ENCODE results near the gene RUFY3.
"Not testable (repeated sequence)": the region's sequence is repeated elsewhere in the genome, so short reads cannot be mapped to it uniquely, and the experiment has no call there.

RUFY3 gene

GRCh38 chr4:70706044-70706461 lies 15.7 kb upstream of the RUFY3 start:
- DNase-seq (ENCODE audit: low spot score): no peak

DNA sequence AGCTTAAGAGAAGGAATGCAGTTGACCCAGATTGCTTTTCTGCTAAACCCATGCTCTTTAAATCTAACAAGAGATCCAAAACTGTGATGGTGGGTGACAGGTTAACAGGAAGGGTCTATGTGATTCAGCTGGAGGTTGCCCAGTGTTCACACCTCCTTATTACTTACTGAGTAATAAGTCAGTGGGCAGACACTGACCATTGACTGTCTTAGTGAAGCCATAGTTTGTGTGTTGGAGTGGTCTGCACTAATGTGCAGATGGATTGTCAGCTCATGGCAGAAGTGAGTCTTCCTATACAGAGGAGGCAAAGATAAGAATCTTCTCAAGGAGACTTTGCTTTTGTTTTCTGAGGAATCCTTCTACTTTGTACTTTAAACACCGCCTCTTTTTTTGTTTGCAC lies 15.2 kb upstream of the RUFY3 start:
- DNase-seq (ENCODE audit: low spot score): no peak

- DNase-seq (ENCODE audit: low spot score): no peak
Observed at GRCh38 chr4:70709611-70710205, 12.1 kb upstream of the RUFY3 start.

GRCh38 chr4:70711599-70711998 lies 10.2 kb upstream of the RUFY3 start:
- no peak for DNase-seq (ENCODE audit: low spot score)

DNA sequence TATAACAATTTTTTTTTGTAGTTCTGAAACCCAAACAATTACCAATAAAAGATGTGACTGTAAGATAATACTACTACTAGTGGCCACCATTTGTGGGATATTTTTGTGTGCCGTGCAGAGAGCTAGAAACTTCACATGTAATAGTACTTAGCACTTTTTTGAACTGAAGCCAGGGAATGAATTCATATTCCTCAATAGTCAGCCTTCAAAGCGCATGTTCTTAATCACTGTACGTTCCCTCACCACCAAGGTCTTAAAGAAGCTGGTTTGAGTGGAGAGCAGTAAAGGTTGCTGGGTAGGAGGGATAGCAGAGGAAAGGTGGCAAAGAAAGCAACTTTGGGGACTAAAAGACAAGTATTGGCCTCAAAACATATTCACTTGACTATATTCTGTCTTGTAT lies 9.6 kb upstream of the RUFY3 start:
- DNase-seq (ENCODE audit: low spot score): no peak

DNA sequence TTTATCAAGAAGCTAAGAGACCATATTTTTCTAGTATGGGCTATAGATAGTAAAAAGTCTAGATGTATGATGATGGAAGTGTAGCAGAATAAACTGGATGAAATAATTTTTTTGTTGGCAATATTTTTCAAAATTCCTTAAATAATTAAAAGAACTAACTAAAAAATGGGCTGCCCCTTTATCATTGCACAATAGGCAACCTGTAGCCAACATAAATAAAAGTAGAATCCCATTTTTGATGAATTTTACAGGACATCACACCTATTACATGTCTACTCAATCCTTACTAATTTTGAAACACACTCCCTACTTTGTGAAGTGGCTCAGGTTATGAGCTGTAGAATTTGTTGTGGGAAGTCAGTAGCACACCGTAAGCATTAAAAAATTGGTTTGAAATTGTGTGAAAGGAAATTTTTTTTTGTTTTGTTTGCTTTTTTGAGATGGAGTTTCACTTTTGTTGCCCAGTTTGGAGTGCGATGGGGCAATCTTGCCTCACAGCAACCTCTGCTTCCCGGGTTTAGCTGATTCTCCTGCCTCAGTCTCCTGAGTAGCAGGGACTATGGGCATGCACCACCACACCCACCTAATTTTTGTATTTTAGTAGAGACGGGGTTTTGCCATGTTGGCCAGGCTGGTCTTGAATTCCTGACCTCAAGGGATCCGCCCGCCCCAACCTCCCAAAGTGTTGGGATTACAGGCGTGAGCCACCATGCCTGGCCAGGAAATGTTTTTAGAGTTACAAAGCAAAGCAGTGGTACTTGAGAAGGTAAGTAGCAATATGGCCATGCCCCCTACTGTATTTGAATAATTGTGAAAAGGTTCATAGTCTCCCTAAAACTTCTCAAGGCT lies 8.9 kb upstream of the RUFY3 start:
- DNase-seq (ENCODE audit: low spot score): no peak

GRCh38 chr4:70713453-70714078 lies 8.2 kb upstream of the RUFY3 start:
- no peak for DNase-seq (ENCODE audit: low spot score)

GRCh38 chr4:70714079-70714887 lies 7.5 kb upstream of the RUFY3 start:
- DNase-seq (ENCODE audit: low spot score): no peak

DNA sequence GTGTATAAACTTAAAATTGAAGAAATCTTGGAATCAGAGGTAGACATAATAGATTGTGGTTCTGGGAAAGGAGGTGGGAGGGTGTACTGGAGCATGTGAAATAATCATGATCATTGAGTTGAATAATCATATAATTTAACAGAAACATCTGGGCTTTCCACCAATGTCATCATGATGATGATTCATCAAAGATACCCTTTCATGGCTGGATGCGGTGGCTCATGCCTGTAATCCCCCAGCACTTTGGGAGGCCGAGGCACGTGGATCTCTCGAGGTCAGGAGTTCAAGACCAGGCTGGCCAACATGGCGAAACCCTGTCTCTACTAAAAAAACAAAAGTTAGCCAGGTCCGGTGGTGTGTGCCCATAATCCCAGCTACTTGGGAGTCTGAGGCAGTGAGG lies 6.7 kb upstream of the RUFY3 start:
- DNase-seq (ENCODE audit: low spot score): no peak

DNA sequence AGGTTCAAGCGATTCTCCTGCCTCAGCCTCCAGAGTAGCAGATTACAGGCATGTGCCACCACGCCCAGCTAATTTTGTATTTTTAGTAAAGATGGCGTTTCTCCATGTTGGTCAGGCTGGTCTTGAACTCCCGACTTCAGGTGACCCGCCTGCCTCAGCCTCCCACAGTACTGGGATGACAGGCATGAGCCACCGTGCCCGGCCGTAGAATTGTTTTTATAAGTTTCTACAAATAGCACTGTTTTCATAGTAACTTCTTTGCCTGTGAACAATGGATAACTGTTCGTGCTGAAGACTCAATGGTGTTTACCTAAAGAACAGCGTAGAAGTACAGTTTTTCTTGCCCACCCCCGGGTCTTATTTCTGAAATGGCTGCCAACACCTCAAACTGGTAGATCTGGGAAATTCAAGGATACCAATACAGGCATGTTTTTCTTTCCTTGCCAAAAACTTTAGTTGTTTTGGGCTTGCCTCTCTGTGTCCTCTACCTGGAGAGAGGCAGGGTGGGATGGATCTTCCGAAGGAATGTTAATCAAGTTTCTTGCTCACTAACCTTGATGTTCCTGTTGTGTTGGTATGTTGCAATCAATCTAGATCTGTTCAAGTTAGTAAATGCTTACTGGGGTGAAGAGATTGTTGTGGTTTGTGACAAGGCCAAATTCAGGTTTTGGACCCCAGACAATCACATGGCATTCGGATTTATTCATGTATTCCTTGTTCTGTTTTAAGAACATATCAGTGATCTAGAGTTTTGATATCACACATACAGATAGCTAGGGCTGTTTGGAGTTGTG lies 2.8 kb upstream of the RUFY3 start:
- no peak for DNase-seq (ENCODE audit: low spot score)

- no peak for DNase-seq (ENCODE audit: low spot score)
Observed at GRCh38 chr4:70722199-70722791, 531 bp downstream of the RUFY3 start.

DNA sequence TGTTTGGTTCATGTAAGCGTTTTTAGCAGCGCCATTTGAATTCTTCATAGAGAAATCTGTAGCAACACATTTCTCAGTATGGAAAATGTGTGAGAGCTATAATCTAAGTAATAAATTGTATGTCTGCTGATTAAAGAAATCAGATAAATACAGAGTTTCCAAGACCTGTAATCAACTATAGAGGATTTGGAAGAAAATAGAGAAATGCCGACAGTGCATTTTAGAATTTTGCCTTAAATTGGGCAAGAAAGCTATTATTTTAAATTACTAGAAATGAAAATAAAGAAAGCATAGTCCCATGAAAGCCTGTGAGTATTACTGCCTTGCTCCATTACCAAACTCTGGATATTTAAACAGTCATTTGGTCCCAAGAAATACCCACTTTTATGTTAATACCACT lies 2.7 kb downstream of the RUFY3 start:
- no peak for DNase-seq (ENCODE audit: low spot score)

DNA sequence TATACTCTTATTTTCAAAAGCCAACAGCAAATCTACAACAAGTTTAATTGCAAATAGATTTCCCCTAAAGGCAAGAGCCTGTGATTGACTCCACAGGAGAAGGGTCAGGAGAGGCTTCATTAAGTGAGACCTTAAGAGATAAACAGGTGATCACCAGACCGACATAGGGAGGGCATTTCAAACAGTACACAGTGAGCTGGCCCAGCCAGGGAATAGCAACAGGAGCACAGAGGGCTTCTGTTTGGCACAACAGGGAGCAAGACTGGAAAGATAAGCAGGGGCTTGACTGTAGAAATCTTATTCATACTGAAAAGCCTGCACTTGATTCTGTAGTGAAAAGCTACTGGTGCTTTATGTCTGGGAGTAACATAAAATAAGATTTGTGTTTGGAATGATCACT lies 3.9 kb downstream of the RUFY3 start:
- DNase-seq (ENCODE audit: low spot score): no peak

GRCh38 chr4:70726515-70726914 lies 4.8 kb downstream of the RUFY3 start:
- not testable (repeated sequence) for DNase-seq (ENCODE audit: low spot score)

GRCh38 chr4:70728091-70728490 lies 6.3 kb downstream of the RUFY3 start:
- no peak for DNase-seq (ENCODE audit: low spot score)

DNA sequence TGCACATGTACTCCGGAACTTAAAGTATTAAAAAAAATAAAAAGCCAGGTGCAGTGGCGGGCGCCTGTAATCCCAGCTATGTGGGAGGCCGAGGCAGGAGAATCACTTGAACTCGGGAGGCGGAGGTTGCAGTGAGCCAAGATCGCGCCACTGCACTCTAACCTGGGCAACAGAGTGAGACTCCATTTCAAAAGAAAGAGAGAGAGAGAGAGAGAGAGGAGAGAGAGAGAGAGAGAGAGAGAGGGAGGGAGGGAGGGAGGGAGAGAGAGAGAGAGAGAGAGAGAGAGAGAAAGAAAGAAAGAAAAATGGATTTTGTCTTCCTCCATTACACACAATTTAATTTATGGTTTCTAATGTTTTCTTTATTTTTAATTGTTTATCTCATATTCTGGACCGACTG lies 11.1 kb downstream of the RUFY3 start:
- DNase-seq (ENCODE audit: low spot score): not testable (repeated sequence)

DNA sequence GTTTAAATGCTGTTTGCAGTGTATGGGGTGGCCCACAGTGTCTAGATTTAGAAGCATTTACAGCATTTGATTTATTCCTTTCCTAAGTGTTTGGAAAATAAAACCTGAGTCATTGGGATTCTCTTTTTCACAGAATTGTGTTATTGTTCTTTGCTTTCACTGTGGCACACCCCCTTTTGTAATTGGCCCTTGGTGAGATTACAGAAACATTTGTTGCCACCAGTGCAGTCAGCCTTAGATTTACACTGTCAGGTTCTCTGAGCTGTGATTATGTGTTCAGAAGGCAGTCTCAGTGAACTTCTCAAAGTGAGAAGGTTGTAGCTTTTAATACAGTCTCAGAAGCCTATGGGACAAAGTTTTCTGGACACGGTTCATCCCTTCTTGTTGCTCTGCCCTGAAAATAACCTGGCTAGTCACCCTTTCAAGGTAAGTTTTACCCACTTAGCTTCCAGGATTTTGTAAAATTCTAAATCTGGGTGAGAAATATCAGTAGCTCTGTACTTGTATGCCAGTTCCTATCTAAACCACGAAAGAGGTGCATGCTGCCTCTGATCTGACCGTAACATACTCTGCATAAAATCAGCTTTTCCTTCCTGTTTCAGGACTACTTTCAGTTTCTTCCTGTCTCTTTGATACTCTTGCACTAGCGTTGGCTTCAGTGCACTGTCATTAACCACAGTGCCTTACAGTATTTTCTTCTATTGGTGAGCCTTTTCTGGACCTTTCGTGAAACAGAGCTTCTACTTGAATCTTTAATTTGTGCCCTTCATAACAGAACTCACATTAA lies 12.6 kb downstream of the RUFY3 start:
- DNase-seq (ENCODE audit: low spot score): no peak

DNA sequence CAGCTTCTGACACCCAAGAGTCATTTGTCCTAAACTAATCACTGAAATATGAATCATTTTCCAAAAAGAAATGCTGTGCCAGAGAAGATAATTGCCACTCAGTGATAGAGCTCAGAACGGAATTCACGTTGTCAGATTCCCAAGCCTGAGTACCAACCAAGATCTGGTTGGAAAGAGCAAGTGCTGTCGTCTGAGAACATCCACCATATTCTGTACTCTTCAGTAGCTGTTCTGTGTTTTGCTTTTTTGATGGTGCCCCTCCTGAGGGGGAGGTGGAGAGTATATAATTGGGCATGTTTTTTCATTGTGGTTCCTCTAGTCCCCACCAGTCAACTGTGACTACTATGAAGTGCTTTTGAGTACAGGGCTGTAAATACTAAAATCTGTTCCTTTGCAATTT lies 13.2 kb downstream of the RUFY3 start:
- no peak for DNase-seq (ENCODE audit: low spot score)

GRCh38 chr4:70735915-70736314 lies 14.2 kb downstream of the RUFY3 start:
- DNase-seq (ENCODE audit: low spot score): not testable (repeated sequence)

GRCh38 chr4:70737006-70737405 lies 15.2 kb downstream of the RUFY3 start:
- DNase-seq (ENCODE audit: low spot score): no peak
